ENCODE measurements around the gene XYLT1.

Gene XYLT1

DNA sequence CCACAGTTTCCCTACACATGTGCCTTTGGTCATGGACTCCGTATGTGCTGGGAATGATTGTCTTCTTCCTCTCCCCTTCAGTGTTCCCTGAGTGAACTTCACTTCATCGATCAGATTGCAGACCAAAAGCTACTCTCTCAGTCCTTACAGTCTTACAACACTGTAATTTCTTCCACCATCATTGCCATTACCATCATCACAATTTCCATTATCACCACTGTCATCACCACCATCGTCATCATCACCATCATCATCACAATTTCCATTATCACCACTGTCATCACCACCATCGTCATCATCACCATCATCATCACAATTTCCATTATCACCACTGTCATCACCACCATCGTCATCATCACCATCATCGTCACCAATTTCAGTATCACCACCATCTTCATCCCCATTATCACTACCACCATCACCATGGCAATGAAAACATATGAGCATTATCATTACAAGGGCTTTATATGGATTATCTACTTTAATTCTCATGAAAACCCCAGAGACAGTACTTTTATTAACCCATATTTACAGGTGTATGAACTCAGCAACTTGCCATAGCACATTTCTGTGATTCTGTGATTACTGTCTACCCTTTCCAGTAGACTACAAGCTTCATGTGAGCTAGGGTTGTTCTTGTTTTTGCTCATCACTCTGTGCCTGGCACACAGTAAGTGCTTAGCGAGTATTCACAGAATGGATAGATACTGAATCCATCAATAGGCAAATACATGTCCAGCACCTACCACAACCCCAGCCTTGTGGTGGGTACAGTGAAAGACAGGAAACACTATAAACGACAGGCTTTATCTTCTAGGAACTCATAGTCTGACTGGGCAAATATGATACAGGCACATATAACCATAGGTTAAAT is 327.0 kb downstream of the XYLT1 start:
- H3K4me3 Mint-ChIP-seq: no peak overlapping the region
- no peaks in the 10 kb centered on the region for H3K4me1 Mint-ChIP-seq
- H3K36me3 Mint-ChIP-seq (ENCODE audit: low read depth): no peaks in the 10 kb centered on the region
- no peak overlapping the region for H3K27ac Mint-ChIP-seq
- TF ChIP-seq, protein P1, sequence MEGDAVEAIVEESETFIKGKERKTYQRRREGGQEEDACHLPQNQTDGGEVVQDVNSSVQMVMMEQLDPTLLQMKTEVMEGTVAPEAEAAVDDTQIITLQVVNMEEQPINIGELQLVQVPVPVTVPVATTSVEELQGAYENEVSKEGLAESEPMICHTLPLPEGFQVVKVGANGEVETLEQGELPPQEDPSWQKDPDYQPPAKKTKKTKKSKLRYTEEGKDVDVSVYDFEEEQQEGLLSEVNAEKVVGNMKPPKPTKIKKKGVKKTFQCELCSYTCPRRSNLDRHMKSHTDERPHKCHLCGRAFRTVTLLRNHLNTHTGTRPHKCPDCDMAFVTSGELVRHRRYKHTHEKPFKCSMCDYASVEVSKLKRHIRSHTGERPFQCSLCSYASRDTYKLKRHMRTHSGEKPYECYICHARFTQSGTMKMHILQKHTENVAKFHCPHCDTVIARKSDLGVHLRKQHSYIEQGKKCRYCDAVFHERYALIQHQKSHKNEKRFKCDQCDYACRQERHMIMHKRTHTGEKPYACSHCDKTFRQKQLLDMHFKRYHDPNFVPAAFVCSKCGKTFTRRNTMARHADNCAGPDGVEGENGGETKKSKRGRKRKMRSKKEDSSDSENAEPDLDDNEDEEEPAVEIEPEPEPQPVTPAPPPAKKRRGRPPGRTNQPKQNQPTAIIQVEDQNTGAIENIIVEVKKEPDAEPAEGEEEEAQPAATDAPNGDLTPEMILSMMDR (IDR thresholded peaks at IDR 0.05; ENCODE audit: unreplicated experiment in 3 of 3): no peak
- H3K9me3 Mint-ChIP-seq: no peaks in the 10 kb centered on the region
- H3K27me3 Mint-ChIP-seq (ENCODE audit: low read depth): no peaks in the 10 kb centered on the region

DNA sequence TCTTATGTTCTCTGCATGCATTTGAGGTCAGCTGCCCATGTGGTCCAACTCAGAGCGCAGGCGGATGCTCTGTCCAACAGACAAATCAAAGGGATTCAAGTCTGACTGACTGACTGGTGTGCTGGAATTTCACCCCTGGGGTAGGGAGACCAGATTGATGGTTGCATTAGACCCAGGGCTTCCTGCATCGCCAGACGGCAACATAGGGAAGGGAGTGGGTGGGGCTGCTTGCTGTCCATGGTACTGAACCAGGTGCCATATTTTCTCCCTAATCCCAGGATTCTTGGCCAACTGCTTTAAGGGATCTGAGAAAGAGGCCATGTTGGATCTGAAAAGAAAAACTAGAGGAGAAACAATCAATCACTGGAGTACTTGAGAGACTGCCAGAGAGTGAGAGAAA is 332.0 kb downstream of the XYLT1 start:
- TF ChIP-seq, protein P1 (IDR thresholded peaks at IDR 0.05; ENCODE audit: unreplicated experiment in 3 of 3): no peak
- no peaks in the 10 kb centered on the region for H3K4me1 Mint-ChIP-seq
- no peak overlapping the region for H3K4me3 Mint-ChIP-seq
- H3K27ac Mint-ChIP-seq: no peak overlapping the region
- no peaks in the 10 kb centered on the region for H3K27me3 Mint-ChIP-seq (ENCODE audit: low read depth)
- H3K9me3 Mint-ChIP-seq: no peaks in the 10 kb centered on the region
- no peaks in the 10 kb centered on the region for H3K36me3 Mint-ChIP-seq (ENCODE audit: low read depth)

DNA sequence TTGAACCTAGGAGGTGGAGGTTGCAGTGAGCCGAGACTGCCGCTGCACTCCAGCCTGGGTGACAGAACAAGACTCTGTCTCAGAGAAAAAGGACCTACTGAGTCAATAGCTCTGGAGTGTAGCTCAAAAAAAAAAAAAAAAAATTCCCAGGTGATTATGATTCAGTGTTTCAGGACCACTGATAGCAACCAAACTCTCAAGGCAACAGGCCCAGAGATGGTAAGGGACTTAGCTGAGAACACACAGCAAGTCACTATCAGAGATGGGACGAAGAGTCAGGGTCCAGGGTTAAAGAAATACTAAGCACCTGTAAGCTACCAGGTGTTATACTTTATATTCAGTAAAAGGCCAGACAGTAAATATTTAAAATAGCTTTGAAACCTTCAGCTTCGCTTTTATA is 335.3 kb downstream of the XYLT1 start:
- no peaks in the 10 kb centered on the region for H3K27me3 Mint-ChIP-seq (ENCODE audit: low read depth)
- TF ChIP-seq, protein P1 (IDR thresholded peaks at IDR 0.05; ENCODE audit: unreplicated experiment in 3 of 3): no peak
- no peak overlapping the region for H3K27ac Mint-ChIP-seq
- no peak overlapping the region for H3K4me3 Mint-ChIP-seq
- no peaks in the 10 kb centered on the region for H3K4me1 Mint-ChIP-seq
- H3K9me3 Mint-ChIP-seq: no peaks in the 10 kb centered on the region
- no peaks in the 10 kb centered on the region for H3K36me3 Mint-ChIP-seq (ENCODE audit: low read depth)

DNA sequence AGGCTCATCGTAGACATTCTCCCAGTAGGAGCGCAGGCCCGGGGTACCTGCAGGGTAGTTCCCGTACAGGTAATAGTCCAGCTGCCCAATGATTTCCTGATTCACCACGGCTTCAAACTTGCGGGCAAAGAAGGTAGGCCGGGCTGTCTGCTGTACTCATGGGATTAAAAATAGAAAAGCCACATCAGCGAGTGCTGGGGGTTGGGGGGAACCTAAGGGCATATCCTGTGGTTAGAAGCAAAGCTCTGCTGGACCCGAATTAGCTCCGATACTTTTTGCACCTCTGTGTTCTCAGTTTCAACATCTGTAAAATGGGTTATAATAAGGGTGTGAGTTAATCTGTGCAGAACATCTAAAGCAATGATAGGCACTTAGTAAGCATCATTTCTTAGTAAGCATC is 336.2 kb downstream of the XYLT1 start:
- Mint-ChIP-seq H3K4me1 (no peaks in the 10 kb centered on the region), H3K36me3 (ENCODE audit: low read depth) (no peaks in the 10 kb centered on the region), H3K27ac (no peak overlapping the region), H3K9me3 (no peaks in the 10 kb centered on the region), H3K27me3 (ENCODE audit: low read depth) (no peaks in the 10 kb centered on the region), H3K4me3 (no peak overlapping the region)
- TF ChIP-seq, protein P1 (IDR thresholded peaks at IDR 0.05; ENCODE audit: unreplicated experiment in 3 of 3): no peak

DNA sequence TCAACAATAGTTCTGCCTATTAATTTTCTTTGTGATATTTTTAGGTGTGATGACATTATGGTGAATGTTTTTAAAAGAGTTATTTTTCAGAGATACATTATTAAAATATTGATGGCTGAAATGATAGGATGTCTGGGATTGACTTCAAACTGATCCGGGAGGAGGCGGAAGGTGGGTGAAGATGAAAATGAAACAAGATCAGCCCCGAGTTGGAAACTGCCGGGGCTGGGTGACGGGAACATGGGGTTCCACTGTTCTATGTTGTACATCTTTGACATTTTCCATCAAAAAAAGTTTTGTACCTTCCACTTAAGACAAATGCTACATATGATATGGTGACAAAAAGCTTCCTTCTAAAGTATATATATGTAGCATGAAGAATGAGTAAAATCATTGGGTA is 336.9 kb downstream of the XYLT1 start:
- Mint-ChIP-seq H3K27me3 (ENCODE audit: low read depth) (no peaks in the 10 kb centered on the region), H3K36me3 (ENCODE audit: low read depth) (no peaks in the 10 kb centered on the region), H3K9me3 (no peaks in the 10 kb centered on the region), H3K4me3 (no peak overlapping the region), H3K27ac (no peak overlapping the region), H3K4me1 (no peaks in the 10 kb centered on the region)
- TF ChIP-seq, protein P1 (IDR thresholded peaks at IDR 0.05; ENCODE audit: unreplicated experiment in 3 of 3): no peak

DNA sequence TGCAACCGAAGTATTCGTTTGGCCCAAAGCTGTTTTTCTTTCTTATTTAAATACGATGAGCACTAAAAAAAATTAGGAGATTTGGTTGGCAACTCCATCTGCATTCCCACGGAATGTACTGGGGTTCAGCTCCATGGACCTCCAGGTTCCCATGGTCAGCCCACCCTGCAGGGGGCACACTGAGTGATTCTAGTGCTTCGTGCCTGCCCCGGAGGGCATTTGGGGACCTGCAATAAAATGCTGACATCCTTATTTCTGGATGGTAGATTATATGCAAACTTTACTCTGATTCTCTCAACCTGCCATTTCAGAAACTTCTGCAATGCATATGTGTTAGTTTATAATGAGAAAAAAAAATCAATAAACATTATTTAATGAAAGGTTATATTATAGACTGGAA is 339.4 kb downstream of the XYLT1 start:
- Mint-ChIP-seq H3K4me1 (no peaks in the 10 kb centered on the region), H3K36me3 (ENCODE audit: low read depth) (peaks cover 21% of the 10 kb centered on the region), H3K27me3 (ENCODE audit: low read depth) (no peaks in the 10 kb centered on the region), H3K27ac (no peak overlapping the region), H3K4me3 (no peak overlapping the region), H3K9me3 (no peaks in the 10 kb centered on the region)
- TF ChIP-seq, protein P1 (IDR thresholded peaks at IDR 0.05; ENCODE audit: unreplicated experiment in 3 of 3): no peak

Data from nephron (organoid).